Body of pancreas (tissue), 4 donors: ENCODE data around the gene SPEM2. TPM values are rescaled to one million over a fixed set of nuclear protein-coding genes. Genes with fewer than 3 reads are reported as not detected.

Experiments
- ATAC-seq: fragments of 150-250 bp; one replicate; pipeline ENCODE4 v1.9.1; 2016
- DNase-seq, 4 donors: peaks; one replicate each; pipeline ENCODE4 v3.0.0-alpha.2; 2019
- H3K27ac ChIP-seq, 4 donors: fragments of 200-600 bp; sonication (generic); 1 replicate in 3 of 4; 2 replicates in 1 of 4; pipeline versions ENCODE4 v1.5.1 to v1.6.1; 2016 to 2019; ENCODE audit warnings: mild to moderate bottlenecking in 1 of 4, mixed read lengths in 1 of 4, moderate library complexity in 1 of 4
- H3K27me3 ChIP-seq, 2 donors: fragments of 200-600 bp; sonication (generic); one replicate each; pipeline ENCODE4 v1.6.0; 2016; ENCODE audit warnings: mild to moderate bottlenecking in 1 of 2
- H3K36me3 ChIP-seq, 2 donors: fragments of 200-600 bp; sonication (generic); replicated peaks in 1 of 2; 2 replicates each; pipeline ENCODE4 v1.5.1; 2016; ENCODE audit warnings: low read depth in 2 of 2; ENCODE audit not compliant: insufficient read depth in 1 of 2
- H3K4me1 ChIP-seq: fragments of 200-600 bp; sonication (generic); one replicate; pipeline ENCODE4 v1.6.0; 2016
- H3K4me3 ChIP-seq, 2 donors: fragments of 200-600 bp; sonication (generic); 1 replicate in 1 of 2; 2 replicates in 1 of 2; pipeline ENCODE4 v1.5.1; 2016 to 2019
- H3K9me3 ChIP-seq, 3 donors: fragments of 200-600 bp; sonication (generic); 1 replicate in 2 of 3; 2 replicates in 1 of 3; pipeline ENCODE4 v1.5.1; 2016
- CTCF ChIP-seq, 7 experiments: fragments of 450-650 bp in 4 of 7; fragments of 200-600 bp in 3 of 7; sonication (generic) in 3 of 7; IDR thresholded peaks; one replicate each; pipeline ENCODE4 v1.5.1; 2016 to 2019; ENCODE audit warnings: antibody characterized with exemption in 7 of 7
- POLR2A ChIP-seq, 3 donors: fragments of 450-650 bp; IDR thresholded peaks; one replicate each; pipeline ENCODE4 v1.6.1; 2016; ENCODE audit warnings: antibody characterized with exemption in 3 of 3, mild to moderate bottlenecking in 2 of 3
- WGBS, 2 donors: methylation state at CpG; one replicate each; pipeline ENCODE4 v1.1.5; 2017; 5-methylcytosine and 5-hydroxymethylcytosine counted together
- intact Hi-C: fragments of 100-400 bp; cut with DNase I; formaldehyde crosslinking; loops from one replicate; pipeline ENCODE4 v1.15.1; 2023
- total RNA-seq, 2 donors: library from RNA; depleted of rRNA; stranded (reverse); fragments of >200 nt; gene quantifications; one replicate each; pipeline ENCODE4 v1.1.0, GENCODE V29; 2016

SPEM2 gene
- total RNA-seq, 2 donors from 2014 or later = not detected

GRCh38 chr17:7388856-7389255 lies 36.6 kb upstream of the SPEM2 start:
- DNase-seq (no peak), ATAC-seq (no peak)
- Histone ChIP-seq H3K27ac (no peak overlapping the region), H3K4me3 (no peak overlapping the region), H3K4me1 (peaks cover 8% of the 10 kb centered on the region), H3K9me3 (no peaks in the 10 kb centered on the region), H3K27me3 (no peaks in the 10 kb centered on the region), H3K36me3 (peaks cover 0 to 6% of the 10 kb centered on the region in 2 donors)
- intact Hi-C loops = no loop called here
- no peak for TF ChIP-seq POLR2A (IDR thresholded peaks at IDR 0.05)
- whole genome bisulfite sequencing, 2 donors = 89 to 96% methylated on average over 9 to 10 of the region's 10 CpGs

GRCh38 chr17:7389924-7390910 lies 35.2 kb upstream of the SPEM2 start:
- 87 to 94% methylated on average over 10 to 19 of the region's 19 CpGs for WGBS, 2 donors
- H3K4me1 ChIP-seq = peaks cover 19% of the 10 kb centered on the region
- H3K9me3 ChIP-seq = no peaks in the 10 kb centered on the region
- H3K27me3 ChIP-seq = no peaks in the 10 kb centered on the region
- intact Hi-C loops = no loop called here
- ATAC-seq (no peak), DNase-seq (no peak)
- no peak overlapping the region for H3K27ac ChIP-seq
- peaks cover 0 to 6% of the 10 kb centered on the region in 2 donors for H3K36me3 ChIP-seq
- H3K4me3 ChIP-seq = no peak overlapping the region
- TF ChIP-seq CTCF (IDR thresholded peaks at IDR 0.05) (no peak), POLR2A (IDR thresholded peaks at IDR 0.05) (no peak)

- Histone ChIP-seq H3K4me1 (peaks cover 20% of the 10 kb centered on the region), H3K4me3 (no peak overlapping the region), H3K27ac (no peak overlapping the region), H3K36me3 (peaks cover 0 to 6% of the 10 kb centered on the region in 2 donors), H3K9me3 (no peaks in the 10 kb centered on the region), H3K27me3 (no peaks in the 10 kb centered on the region)
- 55 to 93% methylated on average over 2 of the region's 2 CpGs for whole genome bisulfite sequencing, 2 donors
- ATAC-seq (no peak), DNase-seq (no peak)
- intact Hi-C loops = no loop called here
- TF ChIP-seq POLR2A (IDR thresholded peaks at IDR 0.05) = no peak
- no peak for TF ChIP-seq CTCF (IDR thresholded peaks at IDR 0.05)
Observed at GRCh38 chr17:7391307-7391706, 34.1 kb upstream of the SPEM2 start.

DNA sequence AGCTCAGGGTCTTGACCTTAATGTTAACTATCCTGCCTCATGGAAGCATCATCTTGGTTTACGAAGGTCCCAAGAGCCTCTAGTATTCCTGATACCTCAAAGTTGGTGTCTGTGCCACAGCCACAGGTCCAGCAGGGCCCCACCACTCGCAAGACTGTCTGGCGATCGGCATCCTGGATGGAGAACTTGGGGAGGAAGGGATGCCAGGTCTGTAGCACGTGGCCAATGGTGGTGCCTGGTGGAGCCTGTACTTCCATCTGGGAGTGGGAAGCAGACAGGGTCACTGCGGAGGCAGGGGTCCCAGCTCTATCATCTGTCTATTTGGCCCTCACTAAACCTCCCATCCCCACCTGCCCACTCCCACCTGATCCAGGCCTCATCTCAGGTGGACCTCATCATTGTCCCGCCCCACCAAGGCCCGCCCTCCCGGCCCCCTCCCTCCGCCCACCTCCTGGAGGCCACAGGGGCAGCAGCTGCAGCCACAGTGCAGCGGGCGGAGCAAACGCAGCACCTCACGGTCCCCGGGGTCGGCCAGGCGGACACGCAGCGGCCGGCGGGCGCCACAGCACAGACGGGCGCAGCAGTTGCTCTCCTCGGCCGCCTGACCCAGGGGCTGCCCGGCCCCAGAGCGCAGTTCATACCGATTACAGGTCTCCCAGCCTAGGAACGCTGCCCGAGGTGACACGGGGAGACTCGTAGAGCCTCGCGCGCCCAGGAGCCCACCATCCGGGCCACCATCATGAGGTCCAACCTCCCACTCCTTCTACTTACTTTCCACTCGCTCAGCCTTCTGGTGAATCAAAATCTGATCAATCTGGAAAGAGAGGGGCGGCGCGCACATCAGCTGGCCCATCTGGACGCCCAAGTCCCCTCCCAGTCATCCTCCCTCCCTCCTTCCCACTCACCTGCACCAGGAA lies 32.5 kb upstream of the SPEM2 start:
- H3K27me3 ChIP-seq = no peaks in the 10 kb centered on the region
- no peaks in the 10 kb centered on the region for H3K9me3 ChIP-seq
- no peak for DNase-seq
- WGBS, 2 donors = 73 to 86% methylated on average over 13 to 27 of the region's 42 CpGs
- no peak overlapping the region for H3K27ac ChIP-seq
- no peak overlapping the region for H3K4me3 ChIP-seq
- H3K4me1 ChIP-seq = peaks cover 20% of the 10 kb centered on the region
- TF ChIP-seq POLR2A (IDR thresholded peaks at IDR 0.05) = no peak
- no peak for TF ChIP-seq CTCF (IDR thresholded peaks at IDR 0.05)
- intact Hi-C loops = no loop called here
- peaks cover 0 to 6% of the 10 kb centered on the region in 2 donors for H3K36me3 ChIP-seq
- no peak for ATAC-seq
